PC-3 (cell line): Measurements from ENCODE around the gene FBRS. TPM values are rescaled to one million over a fixed set of nuclear protein-coding genes. Genes with fewer than 3 reads are reported as not detected.

Source experiments
- ATAC-seq: fragments of 200-7000 bp; cut with Tn5 transposase; 2 replicates; pipeline ENCODE4 v1.9.1; 2020; ENCODE audit warnings: mild to moderate bottlenecking, moderate library complexity
- BruUV-seq: library from RNA; stranded (reverse); fragments of 400-500 nt; replicated peaks from 2 replicates; lab custom pipeline; 2021; lab: Mats Ljungman, UMichigan
- CTCF ChIA-PET: fragments of 300-600 bp; sonication (Branson Sonifier 250); formaldehyde crosslinking; loops from one replicate; lab custom pipeline; 2022; ENCODE audit warnings: antibody characterized with exemption; lab: Charles Lee
- POLR2A ChIA-PET: fragments of 300-600 bp; sonication (Branson Sonifier 250); formaldehyde crosslinking; loops from one replicate; lab custom pipeline; 2022; ENCODE audit warnings: antibody characterized with exemption; ENCODE audit not compliant: unreplicated experiment; lab: Charles Lee
- DNase-seq: peaks from one replicate; pipeline ENCODE4 v3.0.0-alpha.2; 2015
- H2AFZ ChIP-seq: fragments of 300-600 bp; sonication (generic); 2 replicates; pipeline ENCODE4 v1.6.0; 2016; ENCODE audit warnings: antibody characterized with exemption, low read length
- H3F3A ChIP-seq: fragments of 300-600 bp; sonication (generic); one replicate; pipeline ENCODE4 v1.6.0; 2017; ENCODE audit warnings: antibody characterized with exemption, low read length, control low read depth, mild to moderate bottlenecking; ENCODE audit not compliant: unreplicated experiment
- H3K27ac ChIP-seq: fragments of 300-600 bp; sonication (generic); 2 replicates; pipeline ENCODE4 v1.5.1; 2016; ENCODE audit warnings: mild to moderate bottlenecking, low read length
- H3K27me3 ChIP-seq: fragments of 300-600 bp; sonication (generic); 2 replicates; pipeline ENCODE4 v1.6.1; 2016; ENCODE audit warnings: low read length, mixed read lengths
- H3K36me3 ChIP-seq: fragments of 300-600 bp; sonication (generic); 2 replicates; pipeline ENCODE4 v1.6.1; 2016; ENCODE audit warnings: low read depth, mixed run types, low read length, mixed read lengths
- H3K4me1 ChIP-seq: fragments of 300-600 bp; sonication (generic); 2 replicates; pipeline ENCODE4 v1.5.1; 2016; ENCODE audit warnings: low read length; ENCODE audit not compliant: insufficient read depth
- H3K4me2 ChIP-seq: fragments of 300-600 bp; sonication (generic); 2 replicates; pipeline ENCODE4 v1.6.0; 2016; ENCODE audit warnings: low read length
- H3K4me3 ChIP-seq: fragments of 300-600 bp; sonication (generic); 2 replicates; pipeline ENCODE4 v1.5.1; 2016; ENCODE audit warnings: mild to moderate bottlenecking, low read length, mixed read lengths
- H3K79me2 ChIP-seq: fragments of 300-600 bp; sonication (generic); 2 replicates; pipeline ENCODE4 v1.6.1; 2017; ENCODE audit warnings: low read length, mixed read lengths
- H3K9ac ChIP-seq: fragments of 300-600 bp; sonication (generic); 2 replicates; pipeline ENCODE4 v1.6.0; 2016; ENCODE audit warnings: mild to moderate bottlenecking, low read length
- H3K9me2 ChIP-seq: fragments of 300-600 bp; sonication (generic); replicated peaks from 2 replicates; pipeline ENCODE4 v1.6.1; 2016; ENCODE audit warnings: mixed run types, low read length, mixed read lengths
- H3K9me3 ChIP-seq: fragments of 300-600 bp; sonication (generic); 2 replicates; pipeline ENCODE4 v1.6.1; 2016; ENCODE audit warnings: low read length, mixed read lengths
- H4K20me1 ChIP-seq: fragments of 300-600 bp; sonication (generic); 2 replicates; pipeline ENCODE4 v1.6.1; 2016; ENCODE audit warnings: low read length, mixed read lengths
- CTCF ChIP-seq: fragments of 300-600 bp; sonication (generic); conservative IDR thresholded peaks from 2 replicates; pipeline ENCODE4 v1.5.1; 2017; ENCODE audit warnings: antibody characterized with exemption, low read depth, mild to moderate bottlenecking, low read length
- EZH2 ChIP-seq: fragments of 300-600 bp; sonication (generic); IDR thresholded peaks from one replicate; pipeline ENCODE4 v1.6.1; 2017; ENCODE audit warnings: antibody characterized with exemption, mild to moderate bottlenecking, low read length; ENCODE audit not compliant: unreplicated experiment
- EZH2phosphoT487 ChIP-seq: fragments of 300-600 bp; sonication (generic); IDR thresholded peaks from 2 replicates; pipeline ENCODE4 v1.6.1; 2018; ENCODE audit warnings: mild to moderate bottlenecking, antibody characterized with exemption, low read length, borderline replicate concordance
- intact Hi-C: fragments of 100-400 bp; cut with micrococcal nuclease; formaldehyde crosslinking; loops from 2 replicates; pipeline ENCODE4 v1.9.0; 2023
- total RNA-seq: library from RNA; depleted of rRNA; stranded (reverse); fragments of >200 nt; gene quantifications from 2 replicates; pipeline ENCODE4 v1.2.3, GENCODE V29; 2014

FBRS gene
- total RNA-seq, 1 experiment from 2014 or later = 22.2 TPM

GRCh38 chr16:30641378-30641982 lies 16.8 kb upstream of the FBRS start:
- Histone ChIP-seq H3K4me2 (no peak overlapping the region), H3K27me3 (no peaks in the 10 kb centered on the region), H3K9ac (no peak overlapping the region), H3F3A (no peaks in the 10 kb centered on the region), H3K9me3 (no peaks in the 10 kb centered on the region), H3K79me2 (no peaks in the 10 kb centered on the region), H3K36me3 (no peaks in the 10 kb centered on the region), H3K9me2 (no peaks in the 10 kb centered on the region), H3K4me3 (no peak overlapping the region), H3K27ac (no peak overlapping the region), H4K20me1 (no peaks in the 10 kb centered on the region), H3K4me1 (no peaks in the 10 kb centered on the region), H2AFZ (no peak overlapping the region)
- ATAC-seq = no peak
- no peak for DNase-seq
- intact Hi-C loops = no loop called here
- POLR2A ChIA-PET = interaction anchor here (0.6 kb wide), 1 partner anchor 252 kb away, joined by 4 read pairs; no protein-coding TSS in a partner anchor
- no TSS peak for BruUV-seq
- CTCF ChIA-PET = no interaction called here
- TF ChIP-seq EZH2 (no peak), CTCF (no peak), EZH2phosphoT487 (no peak)

- TF ChIP-seq CTCF (no peak), EZH2phosphoT487 (no peak), EZH2 (no peak)
- H3K9me2 ChIP-seq = no peaks in the 10 kb centered on the region
- ATAC-seq (no peak), DNase-seq (no peak)
- H3K9me3 ChIP-seq = no peaks in the 10 kb centered on the region
- H2AFZ ChIP-seq = no peak overlapping the region
- H3K4me2 ChIP-seq = no peak overlapping the region
- no peaks in the 10 kb centered on the region for H3K4me1 ChIP-seq
- H3F3A ChIP-seq = no peaks in the 10 kb centered on the region
- no peak overlapping the region for H3K9ac ChIP-seq
- H3K79me2 ChIP-seq = no peaks in the 10 kb centered on the region
- no peaks in the 10 kb centered on the region for H4K20me1 ChIP-seq
- no peak overlapping the region for H3K27ac ChIP-seq
- H3K4me3 ChIP-seq = no peak overlapping the region
- BruUV-seq = no TSS peak
- H3K27me3 ChIP-seq = no peaks in the 10 kb centered on the region
- intact Hi-C loops = no loop called here
- CTCF ChIA-PET = no interaction called here
- no peaks in the 10 kb centered on the region for H3K36me3 ChIP-seq
- POLR2A ChIA-PET = no interaction called here
Observed at GRCh38 chr16:30644334-30644830, 13.8 kb upstream of the FBRS start.

DNA sequence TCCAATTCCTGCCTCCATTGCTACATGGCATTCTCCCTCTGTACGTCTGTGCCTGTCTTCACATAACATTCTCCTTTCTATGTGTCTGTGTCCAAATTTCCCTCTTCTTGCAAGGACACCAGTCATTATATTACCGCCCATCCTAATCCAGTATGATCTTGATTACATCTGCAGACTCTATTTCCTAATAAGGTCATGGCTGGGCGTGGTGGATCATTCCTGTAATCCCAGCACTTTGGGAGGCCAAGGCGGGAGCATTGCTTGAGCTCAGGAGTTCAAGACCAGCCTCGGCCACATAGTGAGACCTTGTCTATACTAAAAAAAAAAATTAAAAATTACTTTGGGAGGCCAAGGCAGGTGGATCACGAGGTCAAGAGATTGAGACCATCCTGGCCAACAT lies 12.5 kb upstream of the FBRS start:
- no peak for TF ChIP-seq EZH2
- no peak for TF ChIP-seq EZH2phosphoT487
- TF ChIP-seq CTCF = no peak
- no peaks in the 10 kb centered on the region for H4K20me1 ChIP-seq
- no peaks in the 10 kb centered on the region for H3K9me3 ChIP-seq
- no peaks in the 10 kb centered on the region for H3F3A ChIP-seq
- no peaks in the 10 kb centered on the region for H3K36me3 ChIP-seq
- ChIA-PET POLR2A (no interaction called here), CTCF (no interaction called here)
- no peak overlapping the region for H3K9ac ChIP-seq
- intact Hi-C loops = no loop called here
- no TSS peak for BruUV-seq
- no peak overlapping the region for H3K27ac ChIP-seq
- H3K4me2 ChIP-seq = no peak overlapping the region
- H3K4me3 ChIP-seq = no peak overlapping the region
- H3K27me3 ChIP-seq = no peaks in the 10 kb centered on the region
- no peak overlapping the region for H2AFZ ChIP-seq
- H3K9me2 ChIP-seq = no peaks in the 10 kb centered on the region
- H3K79me2 ChIP-seq = no peaks in the 10 kb centered on the region
- DNase-seq = no peak
- ATAC-seq = no peak
- no peaks in the 10 kb centered on the region for H3K4me1 ChIP-seq
